AG04450 (cell line): ENCODE results near the gene SUSD3. TPM values are rescaled to one million over a fixed set of nuclear protein-coding genes. Genes with fewer than 3 reads are reported as not detected.

Experiments used
- CTCF ChIA-PET: fragments of 300-600, 350-600 bp; formaldehyde crosslinking; extraction: SDS; loops from one replicate; lab custom pipeline; 2022; ENCODE audit warnings: antibody characterized with exemption, inconsistent platforms; lab: Charles Lee
- POLR2A ChIA-PET: fragments of 350-600 bp; formaldehyde crosslinking; extraction: SDS; loops from one replicate; lab custom pipeline; 2021; ENCODE audit warnings: antibody characterized with exemption, inconsistent platforms; lab: Yijun Ruan, JAX
- DNase-seq: peaks from one replicate; pipeline ENCODE4 v3.0.0-alpha.2; 2011; ENCODE audit warnings: low read depth, low spot score
- H3K27ac ChIP-seq: one replicate; pipeline ENCODE4 v1.5.1; 2012; ENCODE audit warnings: low read depth, low read length, control low read depth
- H3K27me3 ChIP-seq: one replicate; pipeline ENCODE4 v1.6.0; 2012; ENCODE audit warnings: low read length; ENCODE audit not compliant: control insufficient read depth, insufficient read depth
- H3K4me3 ChIP-seq: 2 replicates; pipeline ENCODE4 v1.5.1; 2011; ENCODE audit warnings: mild to moderate bottlenecking, low read depth, low read length, control low read depth
- H3K9me3 ChIP-seq: 2 replicates; pipeline ENCODE4 v1.5.1; 2012; ENCODE audit warnings: low read length; ENCODE audit not compliant: control insufficient read depth, insufficient read depth
- CTCF ChIP-seq: IDR thresholded peaks from 2 replicates; pipeline ENCODE4 v1.5.1; 2011; ENCODE audit warnings: low read depth, low read length, control low read depth, inconsistent platforms
- polyA plus RNA-seq: library from polyadenylated mRNA; depleted of rRNA; stranded (reverse); fragments of >200 nt; gene quantifications from 2 replicates; pipeline ENCODE4 v1.2.3, GENCODE V29; 2011

The SUSD3 gene
- polyA plus RNA-seq, 1 experiment: 1.4 TPM

- no peak for DNase-seq
- TF ChIP-seq CTCF: no peak
- ChIA-PET POLR2A (no interaction called here), CTCF (no interaction called here)
- H3K27me3 ChIP-seq: no peaks in the 10 kb centered on the region
- no peaks in the 10 kb centered on the region; the same call in none of the 2 replicates for H3K9me3 ChIP-seq
- H3K27ac ChIP-seq: no peak overlapping the region
- no peak overlapping the region for H3K4me3 ChIP-seq
These were observed 13.0 kb upstream of the SUSD3 start for GRCh38 chr9:93045521-93045920.

- no peak for DNase-seq
- no peaks in the 10 kb centered on the region; the same call in 1 of the 2 replicates for H3K9me3 ChIP-seq
- H3K27me3 ChIP-seq: peaks cover 6% of the 10 kb centered on the region
- ChIA-PET CTCF (no interaction called here), POLR2A (no interaction called here)
- TF ChIP-seq CTCF: no peak
- no peak overlapping the region for H3K4me3 ChIP-seq
- no peak overlapping the region for H3K27ac ChIP-seq
These were observed 9.7 kb upstream of the SUSD3 start for GRCh38 chr9:93048566-93049448.

GRCh38 chr9:93049491-93049890 is 9.0 kb upstream of the SUSD3 start:
- Histone ChIP-seq H3K9me3 (no peaks in the 10 kb centered on the region; the same call in 1 of the 2 replicates), H3K27ac (no peak overlapping the region), H3K4me3 (no peak overlapping the region), H3K27me3 (peaks cover 7% of the 10 kb centered on the region)
- ChIA-PET POLR2A (no interaction called here), CTCF (no interaction called here)
- no peak for DNase-seq
- no peak for TF ChIP-seq CTCF

- ChIA-PET POLR2A (no interaction called here), CTCF (interaction anchor here (1.1 kb wide), 1 partner anchor 255 kb away, joined by 3 read pairs; no protein-coding TSS in a partner anchor)
- peaks cover 7% of the 10 kb centered on the region for H3K27me3 ChIP-seq
- no peak for DNase-seq
- no peak for TF ChIP-seq CTCF
- no peak overlapping the region for H3K4me3 ChIP-seq
- no peaks in the 10 kb centered on the region; the same call in 1 of the 2 replicates for H3K9me3 ChIP-seq
- H3K27ac ChIP-seq: no peak overlapping the region
These were observed 8.3 kb upstream of the SUSD3 start for GRCh38 chr9:93050231-93050630.

GRCh38 chr9:93051680-93052089 is 6.8 kb upstream of the SUSD3 start:
- H3K9me3 ChIP-seq: no peaks in the 10 kb centered on the region
- no peak for TF ChIP-seq CTCF
- H3K27me3 ChIP-seq: peaks cover 7% of the 10 kb centered on the region
- POLR2A ChIA-PET: no interaction called here
- H3K27ac ChIP-seq: no peak overlapping the region
- H3K4me3 ChIP-seq: no peak overlapping the region
- DNase-seq: no peak
- CTCF ChIA-PET: interaction anchor here (0.6 kb wide), 1 partner anchor 76 kb away, joined by 3 read pairs; no protein-coding TSS in a partner anchor
